ENCODE measurements around the gene FAM53B.

FAM53B gene

GRCh38 chr10:124645467-124646095 lies 98.6 kb downstream of the FAM53B start:
- no peak for DNase-seq

- no peak for DNase-seq
Observed at GRCh38 chr10:124644771-124645415, 99.3 kb downstream of the FAM53B start.

GRCh38 chr10:124644236-124644635 lies 99.9 kb downstream of the FAM53B start:
- DNase-seq = no peak

- no peak for DNase-seq
Observed at GRCh38 chr10:124643330-124644009, 100.7 kb downstream of the FAM53B start.

- no peak for DNase-seq
Observed at GRCh38 chr10:124642088-124642710, 102.0 kb downstream of the FAM53B start.

- DNase-seq = peak; percentile 64
Observed at GRCh38 chr10:124641282-124642087, 102.7 kb downstream of the FAM53B start.

- DNase-seq = peak; percentile 26
Observed at GRCh38 chr10:124640538-124641231, 103.5 kb downstream of the FAM53B start.

GRCh38 chr10:124640056-124640455 lies 104.1 kb downstream of the FAM53B start:
- DNase-seq = no peak

GRCh38 chr10:124639646-124640045 lies 104.5 kb downstream of the FAM53B start:
- DNase-seq = no peak

- DNase-seq = no peak
Observed at GRCh38 chr10:124639206-124639605, 105.0 kb downstream of the FAM53B start.

- DNase-seq = no peak
Observed at GRCh38 chr10:124637746-124638145, 106.4 kb downstream of the FAM53B start.

GRCh38 chr10:124637091-124637700 lies 107.0 kb downstream of the FAM53B start:
- no peak for DNase-seq

- DNase-seq = no peak
Observed at GRCh38 chr10:124636271-124636995, 107.7 kb downstream of the FAM53B start.

- DNase-seq = no peak
Observed at GRCh38 chr10:124632566-124632965, 111.6 kb downstream of the FAM53B start.

- peak; percentile 41 for DNase-seq
Observed at GRCh38 chr10:124632064-124632531, 112.1 kb downstream of the FAM53B start.

- DNase-seq = no peak
Observed at GRCh38 chr10:124630551-124630950, 113.6 kb downstream of the FAM53B start.

GRCh38 chr10:124629842-124630241 lies 114.3 kb downstream of the FAM53B start:
- DNase-seq = no peak

- DNase-seq = no peak
Observed at GRCh38 chr10:124629415-124629814, 114.8 kb downstream of the FAM53B start.

GRCh38 chr10:124628676-124629021 lies 115.5 kb downstream of the FAM53B start:
- no peak for DNase-seq

- DNase-seq = no peak
Observed at GRCh38 chr10:124627866-124628675, 116.1 kb downstream of the FAM53B start.
